ENCODE data around the gene PWWP2B. TPM values are rescaled to one million over a fixed set of nuclear protein-coding genes. Genes with fewer than 3 reads are reported as not detected.

The PWWP2B gene
- total and polyA plus RNA-seq, 2 of the 8 experiments (the other 6 are each of a cell fraction or from before 2014, with no cell fraction given) = 5.3 to 10.8 TPM

DNA sequence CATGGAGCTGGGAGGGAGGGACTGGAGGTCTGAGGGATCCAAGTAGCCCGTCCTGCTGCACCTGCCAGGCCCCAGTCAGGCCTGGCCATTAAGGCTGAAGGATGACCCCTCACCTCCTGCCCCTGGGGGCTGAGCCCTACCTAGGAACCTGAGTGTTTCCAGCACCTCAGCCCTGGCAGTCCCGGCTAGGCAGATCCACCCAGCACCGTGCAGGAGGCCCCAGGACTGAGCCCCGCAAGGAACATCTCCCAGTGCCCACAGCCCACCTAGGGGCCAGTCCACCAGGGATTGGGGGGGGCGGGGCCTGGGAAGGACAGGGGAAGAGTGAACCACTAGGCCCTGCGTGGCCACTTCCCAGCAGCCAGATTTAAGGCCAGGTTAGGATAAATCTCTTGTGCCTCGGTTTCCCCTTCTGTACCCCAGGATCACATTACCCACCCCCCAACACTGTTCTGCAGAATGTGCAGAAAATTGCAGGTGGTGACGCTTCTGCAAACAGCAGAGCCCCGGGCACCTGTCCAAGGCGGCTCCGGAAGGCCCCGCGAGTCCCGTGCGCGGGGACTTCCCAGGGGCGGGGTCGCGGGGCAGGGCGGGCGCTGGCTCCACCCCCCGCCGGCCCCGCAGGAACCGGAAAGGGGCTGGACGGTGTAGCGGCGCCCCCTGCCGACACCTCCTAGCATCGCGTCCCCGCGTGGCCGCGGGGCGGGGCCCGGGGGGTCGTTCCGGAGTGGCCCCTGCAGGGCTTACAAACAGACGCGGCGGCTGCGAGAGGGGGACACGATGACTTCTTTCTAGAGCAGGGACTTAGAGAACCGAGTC lies 55.9 kb downstream of the PWWP2B start (continued):
- TF ChIP-seq SP1 (IDR thresholded peaks at IDR 0.05; ENCODE audit: low read depth, low read length) (0 out of 2 replicates have a peak, but pooled peaks have one; percentile 36), KDM5A (IDR thresholded peaks at IDR 0.05; ENCODE audit: low read length) (no peak), SIRT6 (IDR thresholded peaks at IDR 0.05; ENCODE audit: low read length) (no peak), TEAD4 (IDR thresholded peaks at IDR 0.05; ENCODE audit: low read depth, low read length) (no peak), CREB1 (IDR thresholded peaks at IDR 0.05) (peak; percentile 55; the same call in 1 of the 2 replicates), POU5F1 (IDR thresholded peaks at IDR 0.05; ENCODE audit: low read depth, low read length) (no peak), BACH1 (IDR thresholded peaks at IDR 0.05; ENCODE audit: low read length) (peak; percentile 79), RNF2 (IDR thresholded peaks at IDR 0.05; ENCODE audit: borderline replicate concordance, low read depth, low read length, missing control alignments, poor library complexity, severe bottlenecking) (no peak), HDAC6 (IDR thresholded peaks at IDR 0.05; ENCODE audit: low read depth, low read length) (no peak), RFX5 (IDR thresholded peaks at IDR 0.05; ENCODE audit: borderline replicate concordance, low read depth, low read length) (no peak), EZH2 (IDR thresholded peaks at IDR 0.05; ENCODE audit: low read depth, low read length, severe bottlenecking) (no peak), BCL11A (IDR thresholded peaks at IDR 0.05; ENCODE audit: low read depth in 2 of 2, low read length in 2 of 2) (no peak), CHD2 (IDR thresholded peaks at IDR 0.05; ENCODE audit: low read length) (no peak), JUN (IDR thresholded peaks at IDR 0.05; ENCODE audit: low read depth, low read length) (no peak), GTF2F1 (IDR thresholded peaks at IDR 0.05; ENCODE audit: borderline replicate concordance, low read depth, low read length) (no peak), TAF7 (optimal IDR thresholded peaks at IDR 0.05; ENCODE audit: borderline replicate concordance, low read depth, low read length) (no peak), SAP30 (IDR thresholded peaks at IDR 0.05; ENCODE audit: insufficient read depth, insufficient replicate concordance, low read length) (no peak), SP4 (IDR thresholded peaks at IDR 0.05; ENCODE audit: low read length) (no peak), SRF (IDR thresholded peaks at IDR 0.05; ENCODE audit: low read depth, low read length) (no peak), MAFK (IDR thresholded peaks at IDR 0.05; ENCODE audit: low read depth, low read length) (no peak), ATF3 (IDR thresholded peaks at IDR 0.05; ENCODE audit: insufficient read depth, low read depth, low read length) (no peak), EGR1 (IDR thresholded peaks at IDR 0.05; ENCODE audit: borderline replicate concordance, low read depth, low read length) (no peak)
- TF ChIP-seq, protein P1, sequence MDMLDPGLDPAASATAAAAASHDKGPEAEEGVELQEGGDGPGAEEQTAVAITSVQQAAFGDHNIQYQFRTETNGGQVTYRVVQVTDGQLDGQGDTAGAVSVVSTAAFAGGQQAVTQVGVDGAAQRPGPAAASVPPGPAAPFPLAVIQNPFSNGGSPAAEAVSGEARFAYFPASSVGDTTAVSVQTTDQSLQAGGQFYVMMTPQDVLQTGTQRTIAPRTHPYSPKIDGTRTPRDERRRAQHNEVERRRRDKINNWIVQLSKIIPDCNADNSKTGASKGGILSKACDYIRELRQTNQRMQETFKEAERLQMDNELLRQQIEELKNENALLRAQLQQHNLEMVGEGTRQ (IDR thresholded peaks at IDR 0.05; ENCODE audit: low read length) = no peak

Data from H1 (cell line).